ENCODE results near the gene C2orf81. TPM values are rescaled to one million over a fixed set of nuclear protein-coding genes. Genes with fewer than 3 reads are reported as not detected.

Gene C2orf81
- polyA plus RNA-seq, 6 donors from 2014 or later: 3.7 to 8.8 (median 7.6) TPM

DNA sequence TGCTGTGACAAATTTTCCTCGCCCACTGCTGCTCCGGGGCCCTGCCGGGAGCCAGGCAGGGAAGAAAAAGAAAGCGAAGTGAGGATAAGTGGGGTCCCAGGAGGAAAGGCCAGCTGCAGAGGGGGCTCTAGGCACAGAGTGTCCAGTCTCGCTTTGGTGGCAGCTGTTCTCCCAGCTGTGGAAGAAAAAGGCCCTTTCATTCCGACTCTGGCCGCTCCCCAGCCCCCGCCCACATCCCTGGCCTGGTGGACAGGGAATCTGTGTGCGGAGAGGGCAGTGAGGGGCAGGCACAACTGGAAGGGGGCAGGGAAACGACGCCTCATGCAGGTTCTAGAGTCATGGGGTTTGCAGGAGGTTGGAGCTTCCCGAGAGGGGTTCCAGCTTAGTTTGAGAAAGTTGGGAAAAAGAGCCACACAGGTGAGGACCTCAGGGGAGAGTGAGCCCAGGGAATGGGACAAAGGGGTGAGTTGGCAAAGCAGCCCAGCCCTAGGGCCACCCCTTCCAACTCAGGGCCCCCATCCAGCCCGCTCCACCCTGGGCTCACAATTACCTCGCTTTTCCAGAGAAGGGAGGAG, 18.5 kb upstream of the C2orf81 start:
- DNase-seq (no peak), ATAC-seq (ENCODE audit: low read depth in 2 of 2) (no peak)
- H3K4me3 Mint-ChIP-seq: peak overlapping the region; percentile 52 to 88 (median 82)
- H3K9me3 Mint-ChIP-seq: no peaks in the 10 kb centered on the region
- H3K4me1 Mint-ChIP-seq: peaks cover 24 to 43% (median 40%) of the 10 kb centered on the region in 3 donors
- H3K36me3 Mint-ChIP-seq: no peaks in the 10 kb centered on the region
- H3K27me3 Mint-ChIP-seq: peaks cover 9 to 30% (median 17%) of the 10 kb centered on the region in 3 donors
- peak overlapping the region in 4 of 6 donors; percentile 34 to 84 (median 54) for H3K27ac Mint-ChIP-seq

DNA sequence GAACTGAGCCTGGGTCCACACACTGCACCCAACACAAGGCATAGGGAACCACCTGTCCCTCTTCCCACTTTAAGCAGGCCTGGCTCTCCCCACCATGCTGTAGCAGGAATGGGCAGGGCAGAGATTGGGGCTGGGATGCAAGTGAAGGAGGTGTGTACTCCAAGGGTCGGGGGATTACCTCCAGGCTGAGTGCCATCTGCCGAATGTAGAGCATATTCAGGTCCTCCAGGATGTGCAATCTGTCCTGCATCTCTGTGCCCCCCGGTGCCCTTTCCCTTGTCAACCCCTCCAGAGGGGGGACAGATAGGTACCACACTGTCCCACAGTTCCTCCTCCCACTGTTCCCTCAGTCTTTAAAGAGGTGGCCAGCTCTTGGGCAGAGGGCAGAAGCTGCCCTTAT, 18.0 kb upstream of the C2orf81 start:
- Mint-ChIP-seq H3K4me1 (peaks cover 24 to 43% (median 40%) of the 10 kb centered on the region in 3 donors), H3K36me3 (no peaks in the 10 kb centered on the region), H3K4me3 (peak overlapping the region in 7 of 8 donors; percentile 49 to 83 (median 81)), H3K27me3 (peaks cover 8 to 26% (median 12%) of the 10 kb centered on the region in 3 donors), H3K9me3 (no peaks in the 10 kb centered on the region), H3K27ac (peak overlapping the region in 1 of 6 donors; percentile 47)
- DNase-seq (no peak), ATAC-seq (ENCODE audit: low read depth in 2 of 2) (no peak)

DNA sequence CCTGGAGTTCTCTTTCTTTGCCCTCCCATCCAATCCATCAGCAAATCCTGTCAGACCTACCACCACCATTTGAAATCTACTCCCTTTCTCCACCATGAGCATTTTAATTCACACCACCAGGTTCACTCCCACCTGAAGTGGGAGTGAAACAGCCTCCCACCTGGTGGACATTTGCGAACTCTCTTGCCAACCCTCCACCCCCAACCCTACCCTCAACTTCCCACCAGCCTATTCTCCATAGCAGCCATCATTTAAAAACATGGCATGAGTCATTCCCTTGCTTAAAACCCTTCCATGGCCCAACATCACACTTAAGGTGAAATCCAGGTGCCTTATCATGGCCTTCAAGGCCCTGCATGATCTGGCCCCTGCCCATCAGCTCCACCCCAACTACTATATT, 16.8 kb upstream of the C2orf81 start:
- peak overlapping the region in 2 of 8 donors; percentile 18 to 52 for H3K4me3 Mint-ChIP-seq
- H3K27me3 Mint-ChIP-seq: peaks cover 7 to 21% (median 8%) of the 10 kb centered on the region in 3 donors
- no peaks in the 10 kb centered on the region for H3K36me3 Mint-ChIP-seq
- no peaks in the 10 kb centered on the region for H3K9me3 Mint-ChIP-seq
- peaks cover 24 to 43% (median 40%) of the 10 kb centered on the region in 3 donors for H3K4me1 Mint-ChIP-seq
- DNase-seq (no peak), ATAC-seq (ENCODE audit: low read depth in 2 of 2) (no peak)
- peak overlapping the region in 3 of 6 donors; percentile 26 to 81 (median 39) for H3K27ac Mint-ChIP-seq

DNA sequence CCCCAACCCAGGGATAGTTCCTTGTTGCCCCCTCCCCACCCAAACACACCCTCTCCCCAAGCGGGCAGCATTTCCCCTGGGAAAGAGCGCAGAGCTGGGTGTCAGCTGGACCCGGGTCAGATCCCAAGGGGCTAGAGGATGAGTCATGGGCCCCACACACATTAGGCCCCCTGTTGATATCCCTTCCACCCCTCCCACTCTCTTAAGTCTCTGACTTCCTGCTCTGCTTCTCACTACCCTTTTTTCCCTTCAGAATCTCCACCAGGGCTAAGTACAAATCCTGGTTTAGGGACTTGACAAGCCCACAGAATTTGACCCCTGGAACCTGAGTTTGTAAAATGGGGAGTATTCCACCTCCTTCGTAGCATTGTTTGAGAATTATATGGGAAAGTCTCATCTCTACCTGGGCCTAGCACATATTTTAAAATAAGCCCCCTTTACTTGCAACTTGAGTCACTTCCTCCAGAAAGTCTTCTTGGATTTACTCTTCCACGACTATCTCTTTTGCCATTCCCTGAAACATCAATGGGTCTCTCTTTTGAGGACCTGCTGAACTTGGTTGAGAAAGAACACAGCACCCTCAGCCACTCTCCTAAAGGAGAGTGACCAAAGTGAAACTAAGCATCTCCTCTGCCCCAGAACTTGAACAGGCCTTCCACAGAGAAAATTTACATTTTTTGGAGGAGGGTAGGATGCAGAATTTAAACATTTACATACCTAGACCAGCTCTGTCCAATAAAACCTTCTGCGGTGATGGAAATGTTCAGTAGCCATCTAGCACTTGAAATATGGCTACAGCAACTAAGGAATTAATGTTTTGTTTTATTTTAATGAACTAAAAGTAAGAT, 15.7 kb upstream of the C2orf81 start:
- no peak for DNase-seq
- Mint-ChIP-seq H3K4me1 (peaks cover 21 to 40% (median 36%) of the 10 kb centered on the region in 3 donors), H3K27ac (peak overlapping the region in 1 of 6 donors; percentile 86), H3K27me3 (peaks cover 1 to 14% (median 3%) of the 10 kb centered on the region in 3 donors), H3K4me3 (no peak overlapping the region), H3K36me3 (no peaks in the 10 kb centered on the region), H3K9me3 (no peaks in the 10 kb centered on the region)
- no peak for ATAC-seq (ENCODE audit: low read depth in 2 of 2)

DNA sequence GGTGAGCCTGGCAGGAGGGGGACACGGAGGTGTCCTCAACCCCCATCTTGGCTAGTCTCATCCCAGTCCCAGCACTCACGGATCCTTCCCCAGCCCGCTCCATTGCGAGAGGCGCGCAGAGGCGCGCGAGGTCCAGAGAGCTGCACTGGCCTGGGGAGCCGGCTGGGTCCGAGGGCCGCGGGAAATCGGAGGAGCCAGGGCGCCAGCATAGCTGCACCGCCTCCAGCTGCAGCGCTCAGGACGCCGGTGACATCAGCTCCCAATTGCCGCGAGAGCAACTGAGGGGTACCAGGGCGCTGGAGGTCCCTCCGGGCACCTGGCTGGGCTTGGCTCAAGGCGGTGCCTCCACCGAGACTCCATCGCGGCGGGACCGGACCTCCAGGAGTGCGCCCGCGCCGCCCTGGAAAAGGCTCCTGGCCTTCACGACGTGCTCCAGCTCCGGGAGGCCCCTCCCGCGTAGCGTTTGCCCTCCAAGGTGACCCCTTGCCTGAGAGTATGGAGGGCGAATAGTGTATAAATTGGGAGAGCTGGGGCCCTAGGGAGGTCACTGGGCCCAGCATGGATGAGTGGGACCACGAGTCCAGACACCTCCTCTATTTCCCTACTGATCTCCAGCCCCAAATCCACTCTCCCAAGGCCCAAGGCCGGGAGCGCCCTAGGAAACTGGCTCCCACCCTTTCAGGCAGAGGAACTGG, 14.8 kb upstream of the C2orf81 start:
- Mint-ChIP-seq H3K27me3 (peaks cover 0 to 12% (median 0%) of the 10 kb centered on the region in 3 donors), H3K4me3 (no peak overlapping the region), H3K27ac (peak overlapping the region in 2 of 6 donors; percentile 25 to 89), H3K36me3 (no peaks in the 10 kb centered on the region), H3K4me1 (peaks cover 20 to 40% (median 35%) of the 10 kb centered on the region in 3 donors), H3K9me3 (no peaks in the 10 kb centered on the region)
- ATAC-seq (ENCODE audit: low read depth in 2 of 2) (no peak), DNase-seq (no peak)

DNA sequence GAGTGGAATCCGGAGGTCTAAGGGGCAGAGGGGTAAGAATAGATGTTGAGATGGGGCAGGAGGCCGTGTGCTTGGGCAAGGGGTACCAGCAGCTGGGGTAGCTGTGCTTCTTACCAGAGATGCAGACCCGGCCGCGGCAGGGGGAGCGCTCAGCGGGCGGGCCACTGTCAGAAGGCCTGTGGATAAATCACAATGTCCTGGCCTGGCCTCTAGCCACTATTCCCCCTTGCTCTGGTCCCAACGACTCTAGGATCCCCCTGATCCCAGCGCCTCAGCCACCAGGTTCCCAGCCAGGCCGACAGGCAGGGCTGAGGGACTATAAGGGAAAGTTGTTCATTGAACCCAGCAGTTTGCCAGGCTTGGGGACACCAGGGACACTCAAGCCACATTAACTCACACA, 9.1 kb upstream of the C2orf81 start:
- H3K4me1 Mint-ChIP-seq: peaks cover 0 to 4% (median 0%) of the 10 kb centered on the region in 3 donors
- ATAC-seq (ENCODE audit: low read depth in 2 of 2): no peak

DNA sequence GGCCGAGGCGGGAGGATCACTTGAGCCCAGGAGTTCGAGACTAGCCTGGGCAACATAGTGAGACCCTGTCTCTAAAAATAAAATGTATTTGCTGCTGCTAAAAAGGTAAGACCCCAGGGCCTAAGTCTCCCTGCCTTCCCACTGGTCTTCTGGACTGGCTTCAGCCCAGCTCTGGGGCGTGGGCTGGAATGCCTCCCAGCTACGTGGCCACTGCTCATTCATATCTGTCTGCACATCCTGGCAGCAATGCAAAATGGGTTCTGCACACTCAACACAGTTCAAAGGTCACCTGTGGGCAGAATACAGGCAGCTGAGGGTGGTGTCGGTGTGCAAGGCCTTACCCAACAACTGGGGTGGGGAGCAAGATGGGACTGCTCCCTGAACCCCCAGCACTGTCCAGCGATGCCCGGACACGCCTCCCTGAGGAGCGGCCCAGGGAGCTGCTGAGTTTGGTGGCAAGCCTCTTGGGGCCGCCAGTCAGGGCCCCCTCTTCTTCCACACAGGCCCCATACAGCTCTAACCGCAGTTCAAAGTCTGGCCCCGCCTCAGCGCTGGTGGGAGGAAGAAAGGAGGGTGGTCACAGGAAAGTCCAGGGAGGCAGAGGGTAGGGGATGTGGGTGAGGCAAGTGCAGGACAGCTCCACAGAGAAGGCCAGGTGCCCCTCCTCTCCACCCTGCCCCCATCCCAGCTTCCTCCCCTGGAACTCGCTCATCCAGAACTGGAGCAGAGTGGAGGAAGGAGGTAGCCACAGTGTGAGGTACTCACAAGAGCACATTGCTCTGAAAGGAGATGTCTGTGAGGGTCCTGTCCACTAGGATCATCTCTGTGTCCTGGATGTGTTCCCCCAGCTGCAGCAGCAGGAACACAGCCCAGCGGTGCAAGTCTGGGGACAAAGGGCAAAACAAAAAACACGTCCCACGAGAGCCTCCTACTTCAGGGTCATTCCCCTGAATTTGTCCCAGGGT, 8.3 kb upstream of the C2orf81 start:
- H3K4me3 Mint-ChIP-seq: no peak overlapping the region

More for the DNA sequence above, 9.1 kb upstream of the C2orf81 start:
- Mint-ChIP-seq H3K27me3 (no peaks in the 10 kb centered on the region), H3K9me3 (no peaks in the 10 kb centered on the region), H3K27ac (peak overlapping the region in 1 of 6 donors; percentile 19), H3K36me3 (no peaks in the 10 kb centered on the region), H3K4me3 (no peak overlapping the region)
- DNase-seq: no peak

DNA sequence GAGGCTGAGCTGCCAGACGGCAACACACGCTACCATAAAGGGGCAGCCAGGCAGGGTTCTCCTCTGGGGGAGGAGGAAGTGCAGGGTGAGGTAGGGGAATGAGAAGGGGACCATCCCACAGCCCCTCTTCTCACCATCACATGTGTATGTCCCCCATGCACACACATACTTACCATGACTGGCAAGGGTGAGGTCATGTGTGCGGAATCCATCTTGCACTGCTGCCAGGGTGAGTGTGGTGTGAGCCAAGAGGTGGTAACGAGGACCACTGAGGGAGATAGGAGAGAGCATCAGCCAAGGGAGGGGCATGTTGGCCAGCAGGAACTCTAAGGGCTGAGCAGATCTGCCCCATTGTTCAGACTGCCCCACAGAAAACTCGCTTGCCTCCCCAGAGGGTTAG, 7.3 kb upstream of the C2orf81 start:
- Mint-ChIP-seq H3K4me3 (peak overlapping the region in 1 of 8 donors; percentile 41), H3K4me1 (peaks cover 0 to 4% (median 0%) of the 10 kb centered on the region in 3 donors), H3K27ac (no peak overlapping the region), H3K9me3 (no peaks in the 10 kb centered on the region), H3K36me3 (no peaks in the 10 kb centered on the region), H3K27me3 (no peaks in the 10 kb centered on the region)
- DNase-seq (no peak), ATAC-seq (ENCODE audit: low read depth in 2 of 2) (no peak)

More for the DNA sequence above, 8.3 kb upstream of the C2orf81 start:
- ATAC-seq (ENCODE audit: low read depth in 2 of 2): no peak
- no peaks in the 10 kb centered on the region for H3K27me3 Mint-ChIP-seq
- H3K9me3 Mint-ChIP-seq: no peaks in the 10 kb centered on the region
- no peaks in the 10 kb centered on the region for H3K36me3 Mint-ChIP-seq
- H3K27ac Mint-ChIP-seq: peak overlapping the region in 1 of 6 donors; percentile 6
- DNase-seq: no peak
- H3K4me1 Mint-ChIP-seq: peaks cover 0 to 4% (median 0%) of the 10 kb centered on the region in 3 donors

DNA sequence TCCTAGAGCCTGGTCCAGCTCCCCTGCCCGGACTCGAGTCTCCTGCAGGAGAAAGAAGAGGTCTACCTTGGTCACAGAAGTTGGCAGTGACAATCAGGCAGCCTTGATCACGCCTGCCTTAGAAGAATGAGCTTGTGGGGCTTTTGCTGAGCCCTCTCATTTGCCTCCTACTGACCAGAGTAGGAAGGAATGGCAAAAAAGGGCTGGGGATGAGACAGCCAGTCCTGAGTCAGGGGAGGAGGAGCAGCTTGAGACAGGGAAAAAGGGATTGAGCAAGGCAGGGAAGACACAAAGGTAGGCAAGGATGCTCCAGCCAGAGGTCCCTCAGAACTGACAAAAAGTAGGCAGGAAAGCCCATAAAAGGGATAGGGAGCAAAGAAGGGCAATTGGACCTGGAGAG, 6.1 kb upstream of the C2orf81 start:
- H3K4me3 Mint-ChIP-seq: peak overlapping the region in 1 of 8 donors; percentile 41
- peak overlapping the region in 2 of 6 donors; percentile 60 to 96 for H3K27ac Mint-ChIP-seq
- peaks cover 0 to 10% (median 9%) of the 10 kb centered on the region in 3 donors for H3K4me1 Mint-ChIP-seq
- no peaks in the 10 kb centered on the region for H3K27me3 Mint-ChIP-seq
- DNase-seq: no peak
- no peak for ATAC-seq (ENCODE audit: low read depth in 2 of 2)
- no peaks in the 10 kb centered on the region for H3K36me3 Mint-ChIP-seq
- no peaks in the 10 kb centered on the region for H3K9me3 Mint-ChIP-seq

DNA sequence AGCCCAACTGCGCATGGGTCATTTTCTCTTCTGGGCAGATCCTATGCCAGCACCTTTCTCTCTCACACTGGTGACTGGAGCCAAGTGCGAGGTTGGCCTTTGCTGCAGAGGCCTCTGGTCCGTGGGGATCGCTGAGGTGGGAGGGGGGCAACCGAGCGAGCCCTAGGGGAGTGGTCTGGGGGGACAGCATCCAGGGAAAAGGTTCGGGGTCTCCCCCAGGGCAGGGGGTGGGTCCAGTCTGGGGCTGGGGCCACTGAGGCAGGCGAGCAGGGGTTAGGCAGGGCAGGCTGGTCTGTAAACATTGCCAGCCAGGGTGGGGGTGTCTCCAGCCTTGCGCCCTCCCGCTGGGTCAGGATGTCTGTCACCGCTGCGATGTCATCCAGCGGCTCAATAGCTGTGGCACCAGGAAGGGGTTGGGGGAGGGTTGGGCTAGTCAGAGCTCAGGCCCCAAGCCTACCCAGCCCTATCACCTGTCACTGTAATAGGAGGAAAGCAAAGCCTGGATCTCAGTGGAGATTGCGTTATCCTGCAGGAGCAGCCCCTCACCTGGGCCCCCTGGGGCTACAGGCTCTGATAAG, 4.9 kb upstream of the C2orf81 start:
- DNase-seq (no peak), ATAC-seq (ENCODE audit: low read depth in 2 of 2) (no peak)
- no peak overlapping the region for H3K4me3 Mint-ChIP-seq
- H3K27ac Mint-ChIP-seq: peak overlapping the region in 1 of 6 donors; percentile 83
- H3K36me3 Mint-ChIP-seq: no peaks in the 10 kb centered on the region
- peaks cover 8 to 19% (median 9%) of the 10 kb centered on the region in 3 donors for H3K4me1 Mint-ChIP-seq
- no peaks in the 10 kb centered on the region for H3K9me3 Mint-ChIP-seq
- no peaks in the 10 kb centered on the region for H3K27me3 Mint-ChIP-seq

DNA sequence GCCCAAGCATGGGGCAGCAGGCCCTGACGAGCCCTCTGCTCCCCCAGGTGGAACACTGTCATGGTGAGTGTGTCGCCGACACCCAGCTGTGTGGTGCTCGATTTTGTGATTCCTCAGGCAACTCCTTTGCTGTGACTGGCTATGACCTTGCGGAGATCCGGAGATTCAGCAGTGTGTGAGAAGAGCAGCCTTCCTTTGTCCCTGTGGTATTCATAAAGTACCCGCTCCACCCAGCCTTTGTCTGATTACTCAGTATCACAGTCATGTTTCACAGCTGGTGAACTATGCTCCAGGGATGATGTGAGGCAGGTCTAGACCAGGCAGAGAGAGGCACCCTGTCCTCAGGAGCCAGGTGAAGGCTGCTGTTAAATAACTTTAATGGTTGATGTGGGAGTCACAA, 4.1 kb upstream of the C2orf81 start:
- DNase-seq (no peak), ATAC-seq (ENCODE audit: low read depth in 2 of 2) (no peak)
- peak overlapping the region in 2 of 6 donors; percentile 15 to 49 for H3K27ac Mint-ChIP-seq
- no peaks in the 10 kb centered on the region for H3K27me3 Mint-ChIP-seq
- H3K4me1 Mint-ChIP-seq: peaks cover 14 to 27% (median 14%) of the 10 kb centered on the region in 3 donors
- H3K36me3 Mint-ChIP-seq: no peaks in the 10 kb centered on the region
- H3K4me3 Mint-ChIP-seq: peak overlapping the region in 1 of 8 donors; percentile 35
- H3K9me3 Mint-ChIP-seq: no peaks in the 10 kb centered on the region

DNA sequence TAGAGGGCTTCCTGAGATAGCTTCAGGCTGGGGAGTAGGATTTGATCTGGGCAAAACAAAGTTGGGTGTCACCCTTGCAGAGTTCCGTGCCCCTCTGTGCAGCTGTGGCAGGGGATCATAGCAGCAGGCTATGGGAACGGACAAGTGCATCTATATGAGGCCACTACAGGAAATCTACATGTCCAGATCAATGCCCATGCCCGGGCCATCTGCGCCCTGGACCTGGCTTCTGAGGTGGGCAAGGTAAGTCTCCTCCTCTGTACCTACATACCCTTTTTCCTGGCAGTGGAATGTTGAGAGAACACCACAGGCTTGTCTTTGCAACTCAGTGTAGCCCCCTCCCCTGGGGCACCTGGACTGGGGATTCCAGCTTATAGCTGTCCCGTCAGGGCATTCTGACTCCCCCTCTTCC, 3.6 kb upstream of the C2orf81 start:
- ATAC-seq (ENCODE audit: low read depth in 2 of 2): no peak
- no peak for DNase-seq
- peak overlapping the region in 2 of 6 donors; percentile 8 to 12 for H3K27ac Mint-ChIP-seq
- peaks cover 19 to 32% (median 19%) of the 10 kb centered on the region in 3 donors for H3K4me1 Mint-ChIP-seq
- H3K27me3 Mint-ChIP-seq: no peaks in the 10 kb centered on the region
- peak overlapping the region in 2 of 8 donors; percentile 20 to 35 for H3K4me3 Mint-ChIP-seq
- no peaks in the 10 kb centered on the region for H3K9me3 Mint-ChIP-seq
- no peaks in the 10 kb centered on the region for H3K36me3 Mint-ChIP-seq

All from naive B cell (primary cell).